Measurements from ENCODE around the gene KRT6A. TPM values are rescaled to one million over a fixed set of nuclear protein-coding genes. Genes with fewer than 3 reads are reported as not detected.

Gene KRT6A
- total and polyA plus RNA-seq, 2 of the 8 experiments (the other 6 are each of a cell fraction or from before 2014, with no cell fraction given), result 0.11 TPM; not detected in 1

DNA sequence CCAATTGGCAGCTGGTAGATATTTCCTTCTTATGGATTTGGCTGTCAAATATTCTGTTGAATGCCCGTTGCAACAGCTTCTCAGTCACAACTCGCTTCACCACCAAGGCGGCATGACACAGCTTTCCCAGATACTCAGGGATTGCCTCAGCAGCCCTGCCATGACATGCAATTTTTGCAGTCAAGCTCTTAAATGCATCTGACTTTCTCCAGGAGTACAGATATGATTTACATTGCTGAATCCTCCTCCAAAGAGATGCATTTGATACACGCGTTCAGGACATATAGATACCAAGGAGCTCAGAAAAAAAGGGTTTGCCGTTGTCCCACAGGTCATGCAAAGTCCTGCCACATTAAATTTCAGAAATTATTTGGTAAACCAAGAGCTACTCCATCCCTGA is 20.7 kb upstream of the KRT6A start:
- Histone ChIP-seq H3K14ac (ENCODE audit: insufficient read length) (no peak overlapping the region), H2BK12ac (ENCODE audit: low read depth, low read length) (no peak overlapping the region), H3K4me1 (replicated peaks in 1 of 4; ENCODE audit: control insufficient read depth in 3 of 4, insufficient read depth in 4 of 4, low read length in 3 of 4) (no peaks in the 10 kb centered on the region), H4K8ac (ENCODE audit: extremely low read depth, insufficient read depth, low read length) (no peak overlapping the region), H2AFZ (ENCODE audit: low read length) (no peak overlapping the region), H3K27me3 (replicated peaks in 1 of 4; ENCODE audit: control insufficient read depth in 3 of 4, extremely low read depth in 1 of 4, insufficient read depth in 3 of 4, low read length in 3 of 4) (no peaks in the 10 kb centered on the region), H3K36me3 (ENCODE audit: control insufficient read depth in 2 of 4, insufficient read depth in 4 of 4, low read length in 3 of 4) (no peaks in the 10 kb centered on the region), H3K56ac (replicated peaks; ENCODE audit: insufficient read length, low read depth, low read length) (no peak overlapping the region), H3K18ac (ENCODE audit: extremely low read depth, low read length) (no peak overlapping the region), H2BK120ac (replicated peaks; ENCODE audit: low read depth, low read length) (no peak overlapping the region), H2BK5ac (ENCODE audit: low read depth, low read length) (no peak overlapping the region), H3K9ac (replicated peaks in 1 of 4; ENCODE audit: extremely low read depth in 1 of 4, low read depth in 3 of 4, low read length in 3 of 4) (no peak overlapping the region), H3K4me3 (ENCODE audit: extremely low read depth in 1 of 4, insufficient read depth in 2 of 4, low read depth in 3 of 4, low read length in 4 of 4) (no peak overlapping the region), H4K20me1 (replicated peaks in 1 of 2; ENCODE audit: control insufficient read depth in 1 of 2, insufficient read depth in 2 of 2, low read length in 2 of 2) (no peaks in the 10 kb centered on the region), H3K79me1 (ENCODE audit: low read depth, low read length) (no peaks in the 10 kb centered on the region), H3K4ac (replicated peaks; ENCODE audit: insufficient read length, low read depth, low read length) (no peak overlapping the region), H3K9me3 (ENCODE audit: insufficient read depth in 2 of 2, low read depth in 1 of 2, low read length in 1 of 2) (peaks cover 2 to 6% of the 10 kb centered on the region in 2 experiments; a peak in 2 of 4 replicates), H3K4me2 (ENCODE audit: insufficient read depth in 1 of 2, low read depth in 2 of 2, low read length in 2 of 2) (no peak overlapping the region), H4K5ac (ENCODE audit: insufficient read length, low read depth, low read length) (no peak overlapping the region), H3K79me2 (ENCODE audit: control insufficient read depth in 1 of 2, insufficient read depth in 2 of 2, low read length in 2 of 2) (no peaks in the 10 kb centered on the region), H2BK20ac (ENCODE audit: low read length) (no peak overlapping the region), H3K23ac (ENCODE audit: insufficient read length) (no peak overlapping the region), H3K23me2 (ENCODE audit: low read depth, low read length) (no peaks in the 10 kb centered on the region; the same call in 1 of the 2 replicates), H4K91ac (replicated peaks; ENCODE audit: insufficient read length, low read length) (no peak overlapping the region), H3K27ac (ENCODE audit: low read depth, low read length) (no peak overlapping the region), H2AK5ac (ENCODE audit: low read depth, low read length) (no peak overlapping the region), H2BK15ac (ENCODE audit: low read length) (no peak overlapping the region)
- no peak for DNase-seq (ENCODE audit: low read depth in 1 of 2, low spot score in 2 of 2)
- FAIRE-seq, result no peak
- ChIA-PET POLR2A (ENCODE audit: partially characterized antibody) (no interaction called here), CTCF (ENCODE audit: partially characterized antibody) (interaction anchor here (0.5 to 1.4 kb wide), 6 partner anchors 10 to 367 kb away, joined by 3 to 4 read pairs (median 3); no protein-coding TSS in a partner anchor)
- WGBS, 2 experiments (ENCODE audit: extremely low coverage in 1 of 2, insufficient coverage in 1 of 2, insufficient read length in 1 of 2, insufficient replicate concordance in 2 of 2, low coverage in 1 of 2, low lambda C conversion rate in 2 of 2, missing lambda C conversion rate in 1 of 2), result 84% methylated on average over 6 of the region's 6 CpGs; no CpG with 5 or more reads in 1 of the 2 experiments
- no peak for TF ChIP-seq SIRT6 (IDR thresholded peaks at IDR 0.05; ENCODE audit: low read length)
- no peak for TF ChIP-seq SIN3A (conservative IDR thresholded peaks at IDR 0.05 in 1 of 2, IDR thresholded peaks at IDR 0.05 in 1 of 2; ENCODE audit: low read depth in 1 of 2, low read length in 2 of 2)
- no peak for TF ChIP-seq HDAC6 (IDR thresholded peaks at IDR 0.05; ENCODE audit: low read depth, low read length)
- no peak for TF ChIP-seq SIX5 (IDR thresholded peaks at IDR 0.05; ENCODE audit: low read depth, low read length)
- TF ChIP-seq KDM1A (IDR thresholded peaks at IDR 0.05; ENCODE audit: borderline replicate concordance, low read length), result no peak
- no peak for TF ChIP-seq KDM4A (IDR thresholded peaks at IDR 0.05; ENCODE audit: low read depth, low read length, severe bottlenecking)
- no peak for TF ChIP-seq FOSL1 (IDR thresholded peaks at IDR 0.05; ENCODE audit: insufficient read depth, low read depth, low read length)
- no peak for TF ChIP-seq RBBP5 (IDR thresholded peaks at IDR 0.05; ENCODE audit: borderline replicate concordance, low read depth, low read length)
- TF ChIP-seq JUND (IDR thresholded peaks at IDR 0.05; ENCODE audit: low read length), result no peak
- TF ChIP-seq KDM5A (IDR thresholded peaks at IDR 0.05; ENCODE audit: low read length), result no peak
- TF ChIP-seq, protein P1, sequence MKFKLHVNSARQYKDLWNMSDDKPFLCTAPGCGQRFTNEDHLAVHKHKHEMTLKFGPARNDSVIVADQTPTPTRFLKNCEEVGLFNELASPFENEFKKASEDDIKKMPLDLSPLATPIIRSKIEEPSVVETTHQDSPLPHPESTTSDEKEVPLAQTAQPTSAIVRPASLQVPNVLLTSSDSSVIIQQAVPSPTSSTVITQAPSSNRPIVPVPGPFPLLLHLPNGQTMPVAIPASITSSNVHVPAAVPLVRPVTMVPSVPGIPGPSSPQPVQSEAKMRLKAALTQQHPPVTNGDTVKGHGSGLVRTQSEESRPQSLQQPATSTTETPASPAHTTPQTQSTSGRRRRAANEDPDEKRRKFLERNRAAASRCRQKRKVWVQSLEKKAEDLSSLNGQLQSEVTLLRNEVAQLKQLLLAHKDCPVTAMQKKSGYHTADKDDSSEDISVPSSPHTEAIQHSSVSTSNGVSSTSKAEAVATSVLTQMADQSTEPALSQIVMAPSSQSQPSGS (IDR thresholded peaks at IDR 0.05; ENCODE audit: low read length), result no peak
- TF ChIP-seq TCF12 (IDR thresholded peaks at IDR 0.05; ENCODE audit: low read depth, low read length), result no peak
- no peak for TF ChIP-seq TAF7 (optimal IDR thresholded peaks at IDR 0.05; ENCODE audit: borderline replicate concordance, low read depth, low read length)
